Thyroid gland (tissue), 4 donors: ENCODE data around the gene SALL1. TPM values are rescaled to one million over a fixed set of nuclear protein-coding genes. Genes with fewer than 3 reads are reported as not detected.

Experiments
- DNase-seq, 2 donors: peaks; one replicate each; pipeline ENCODE4 v3.0.0-alpha.2; 2019
- H3K27ac ChIP-seq, 3 donors: fragments of 200-600 bp; sonication (generic); 1 replicate in 2 of 3; 2 replicates in 1 of 3; pipeline ENCODE4 v1.5.1; 2016 to 2019; ENCODE audit warnings: mild to moderate bottlenecking in 1 of 3, moderate library complexity in 1 of 3
- H3K27me3 ChIP-seq: fragments of 200-600 bp; sonication (generic); one replicate; pipeline ENCODE4 v1.5.1; 2019
- H3K36me3 ChIP-seq, 2 donors: fragments of 200-600 bp; sonication (generic); one replicate each; pipeline ENCODE4 v1.5.1; 2016 to 2019
- H3K4me1 ChIP-seq, 2 donors: fragments of 200-600 bp; sonication (generic); one replicate each; pipeline ENCODE4 v1.5.1; 2017 to 2019
- H3K4me3 ChIP-seq, 3 donors: fragments of 200-600 bp; sonication (generic); replicated peaks in 1 of 3; 1 replicate in 2 of 3; 2 replicates in 1 of 3; pipeline ENCODE4 v1.5.1; 2016; ENCODE audit warnings: mild to moderate bottlenecking in 1 of 3
- H3K9me3 ChIP-seq: fragments of 200-600 bp; sonication (generic); one replicate; pipeline ENCODE4 v1.5.1; 2017
- POLR2A ChIP-seq, 2 donors: fragments of 450-650 bp; IDR thresholded peaks; one replicate each; pipeline ENCODE4 v1.6.1; 2017; ENCODE audit warnings: antibody characterized with exemption in 2 of 2, mild to moderate bottlenecking in 2 of 2, moderate library complexity in 1 of 2
- WGBS, 2 donors: methylation state at CpG; one replicate each; pipeline ENCODE4 v1.1.5; 2017; 5-methylcytosine and 5-hydroxymethylcytosine counted together
- intact Hi-C: fragments of 100-400 bp; cut with DNase I; formaldehyde crosslinking; loops from one replicate; pipeline ENCODE4 v1.15.1; 2023
- total RNA-seq, 4 donors: library from RNA; depleted of rRNA; stranded (reverse); fragments of >200 nt; gene quantifications; one replicate each; pipeline ENCODE4 v1.2.3, GENCODE V29; 2016
- TF ChIP-seq, protein P1 (sequence below), 6 experiments: fragments of 200-600 bp in 3 of 6; fragments of 450-650 bp in 3 of 6; sonication (generic) in 3 of 6; IDR thresholded peaks; one replicate each; pipeline ENCODE4 v1.5.1; 2016 to 2019; ENCODE audit warnings: antibody characterized with exemption in 6 of 6, mild to moderate bottlenecking in 2 of 6, inconsistent platforms in 1 of 6, moderate library complexity in 1 of 6

The SALL1 gene
- total RNA-seq, 4 donors from 2014 or later, result 23.0 to 57.0 (median 44.0) TPM

DNA sequence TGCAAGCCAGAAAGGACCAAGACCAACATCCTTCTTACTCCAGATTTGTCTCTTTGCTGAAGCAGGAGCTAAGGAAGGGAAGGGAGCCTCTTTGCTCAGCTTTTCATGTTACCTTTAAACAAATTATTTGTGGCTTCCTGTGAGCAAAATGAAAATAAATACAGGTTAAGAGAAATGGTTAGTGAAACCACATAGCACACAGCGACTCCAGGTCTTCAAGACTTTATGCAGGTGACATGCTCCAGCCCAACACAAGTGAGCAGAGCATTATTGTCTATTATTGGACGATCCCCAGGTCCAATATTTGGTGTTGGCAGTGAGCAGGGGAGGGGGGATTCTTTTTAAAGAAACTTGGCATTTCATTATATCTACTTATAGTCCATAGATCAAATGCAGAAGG lies 53.3 kb downstream of the SALL1 start:
- WGBS, 2 donors, result 79 to 89% methylated on average over 2 of the region's 2 CpGs
- H3K4me1 ChIP-seq, result no peaks in the 10 kb centered on the region
- DNase-seq, result no peak
- intact Hi-C loops, result no loop called here
- H3K9me3 ChIP-seq, result no peaks in the 10 kb centered on the region
- no peak overlapping the region for H3K4me3 ChIP-seq
- no peak overlapping the region for H3K27ac ChIP-seq
- no peaks in the 10 kb centered on the region for H3K27me3 ChIP-seq
- TF ChIP-seq, protein P1, sequence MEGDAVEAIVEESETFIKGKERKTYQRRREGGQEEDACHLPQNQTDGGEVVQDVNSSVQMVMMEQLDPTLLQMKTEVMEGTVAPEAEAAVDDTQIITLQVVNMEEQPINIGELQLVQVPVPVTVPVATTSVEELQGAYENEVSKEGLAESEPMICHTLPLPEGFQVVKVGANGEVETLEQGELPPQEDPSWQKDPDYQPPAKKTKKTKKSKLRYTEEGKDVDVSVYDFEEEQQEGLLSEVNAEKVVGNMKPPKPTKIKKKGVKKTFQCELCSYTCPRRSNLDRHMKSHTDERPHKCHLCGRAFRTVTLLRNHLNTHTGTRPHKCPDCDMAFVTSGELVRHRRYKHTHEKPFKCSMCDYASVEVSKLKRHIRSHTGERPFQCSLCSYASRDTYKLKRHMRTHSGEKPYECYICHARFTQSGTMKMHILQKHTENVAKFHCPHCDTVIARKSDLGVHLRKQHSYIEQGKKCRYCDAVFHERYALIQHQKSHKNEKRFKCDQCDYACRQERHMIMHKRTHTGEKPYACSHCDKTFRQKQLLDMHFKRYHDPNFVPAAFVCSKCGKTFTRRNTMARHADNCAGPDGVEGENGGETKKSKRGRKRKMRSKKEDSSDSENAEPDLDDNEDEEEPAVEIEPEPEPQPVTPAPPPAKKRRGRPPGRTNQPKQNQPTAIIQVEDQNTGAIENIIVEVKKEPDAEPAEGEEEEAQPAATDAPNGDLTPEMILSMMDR (IDR thresholded peaks at IDR 0.05), result no peak
- TF ChIP-seq POLR2A (IDR thresholded peaks at IDR 0.05), result no peak
- no peaks in the 10 kb centered on the region for H3K36me3 ChIP-seq

DNA sequence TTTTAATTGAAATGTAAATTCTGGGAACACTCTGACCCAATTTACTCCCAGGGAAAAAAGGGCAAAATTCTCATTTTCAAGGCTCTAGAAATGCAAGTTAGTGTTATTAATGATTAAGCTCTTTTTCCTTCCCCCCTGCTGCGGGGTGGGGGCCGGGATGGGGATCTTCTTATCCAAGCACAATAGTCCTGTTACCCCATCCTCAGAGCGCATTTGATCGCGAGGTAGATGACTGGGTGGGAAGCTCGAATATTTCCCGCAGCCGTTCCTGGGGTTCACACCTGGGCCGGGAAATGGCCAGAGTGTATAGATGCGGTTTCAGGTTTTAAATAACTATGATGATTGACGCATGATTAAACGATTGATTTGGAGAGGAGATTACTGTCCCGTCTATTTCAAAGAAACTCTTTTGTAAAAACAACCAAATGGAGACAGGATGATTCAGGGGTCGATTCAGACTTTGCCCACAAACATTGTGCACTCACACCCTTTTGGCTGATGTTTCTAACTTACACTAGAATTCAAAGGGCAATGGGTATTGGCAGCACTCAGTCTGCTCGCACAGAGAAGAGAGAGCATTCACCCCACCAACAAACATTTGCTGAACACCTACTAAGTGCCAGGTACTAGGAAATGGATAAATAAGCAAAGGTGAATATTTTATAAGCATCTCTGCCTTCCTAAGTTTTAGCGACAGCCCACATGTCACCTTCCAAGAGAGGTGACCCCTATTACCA lies 55.0 kb downstream of the SALL1 start:
- no peaks in the 10 kb centered on the region for H3K36me3 ChIP-seq
- intact Hi-C loops, result no loop called here
- no peaks in the 10 kb centered on the region for H3K4me1 ChIP-seq
- no peak overlapping the region for H3K4me3 ChIP-seq
- TF ChIP-seq, protein P1 (IDR thresholded peaks at IDR 0.05), result no peak
- no peak for TF ChIP-seq POLR2A (IDR thresholded peaks at IDR 0.05)
- H3K9me3 ChIP-seq, result no peaks in the 10 kb centered on the region
- no peak overlapping the region for H3K27ac ChIP-seq
- 65 to 76% methylated on average over 16 of the region's 16 CpGs for WGBS, 2 donors
- DNase-seq, result no peak
- H3K27me3 ChIP-seq, result no peaks in the 10 kb centered on the region

DNA sequence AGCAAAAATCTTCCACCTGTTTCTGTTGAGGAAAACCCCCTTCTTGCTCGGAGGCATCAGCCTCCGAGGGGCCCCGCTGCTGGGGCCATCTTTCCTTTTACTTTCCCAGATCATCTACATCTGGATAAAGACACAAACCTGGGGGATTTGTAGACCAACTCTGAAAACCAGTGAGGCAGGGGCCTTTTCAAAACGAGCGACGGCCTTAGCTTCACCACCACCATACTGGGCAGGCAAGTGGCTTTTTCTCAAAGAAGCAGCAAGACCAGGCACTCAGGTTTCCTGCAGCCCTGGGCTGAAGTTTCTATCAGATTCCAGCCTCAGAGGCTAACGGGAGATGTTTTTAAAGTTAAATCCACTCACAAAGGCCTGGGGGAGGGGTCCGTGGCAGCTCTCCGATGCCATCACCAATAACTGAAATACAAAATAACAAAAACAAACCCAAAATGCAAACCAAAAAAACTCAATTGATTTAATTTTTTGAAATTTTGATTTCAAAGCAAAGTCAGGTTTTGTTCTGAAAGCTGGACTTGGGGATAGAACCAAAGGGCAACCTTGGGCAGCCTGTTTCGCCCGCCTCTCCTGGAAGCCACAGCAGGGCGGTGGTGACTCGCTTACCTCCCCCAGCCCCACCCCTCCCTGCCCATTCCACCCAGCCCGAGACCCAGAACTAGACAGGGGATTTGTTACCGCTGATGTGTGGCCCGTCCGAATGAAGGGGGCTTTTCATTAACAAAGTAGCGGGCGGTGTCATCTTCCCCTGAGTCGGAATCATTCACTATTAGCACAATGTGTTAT lies 55.8 kb downstream of the SALL1 start:
- 59 to 71% methylated on average over 20 of the region's 20 CpGs for WGBS, 2 donors
- intact Hi-C loops, result no loop called here
- no peaks in the 10 kb centered on the region for H3K27me3 ChIP-seq
- no peaks in the 10 kb centered on the region for H3K36me3 ChIP-seq
- no peaks in the 10 kb centered on the region for H3K4me1 ChIP-seq
- no peak for TF ChIP-seq POLR2A (IDR thresholded peaks at IDR 0.05)
- TF ChIP-seq, protein P1 (IDR thresholded peaks at IDR 0.05), result no peak
- no peak for DNase-seq
- H3K27ac ChIP-seq, result no peak overlapping the region
- no peak overlapping the region for H3K4me3 ChIP-seq
- no peaks in the 10 kb centered on the region for H3K9me3 ChIP-seq

DNA sequence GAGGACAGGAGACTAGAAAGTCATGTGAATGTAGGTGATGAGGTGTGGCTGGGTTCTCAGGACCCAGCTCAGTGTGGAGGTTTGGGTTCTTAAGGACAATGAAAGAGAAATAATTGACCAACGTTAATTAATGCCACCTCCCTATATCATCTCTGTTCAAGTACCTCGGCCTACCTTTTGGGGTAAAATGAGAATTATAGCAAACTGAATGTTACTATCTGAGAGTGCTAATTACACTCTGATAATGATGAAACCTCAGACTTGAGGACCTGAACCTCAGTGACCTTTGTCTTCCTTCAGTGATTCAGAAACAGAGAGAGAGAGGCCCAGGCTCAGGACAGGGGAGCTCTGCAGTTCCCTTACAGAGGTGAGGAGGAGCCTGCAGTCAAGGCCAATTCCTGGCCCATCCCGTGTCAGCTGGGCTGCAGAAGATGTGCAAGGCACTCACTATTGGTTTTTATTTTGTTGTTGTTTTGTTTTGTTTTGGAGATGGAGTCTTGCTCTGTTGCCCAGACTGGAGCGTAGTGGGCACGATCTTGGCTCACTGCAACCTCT lies 57.3 kb downstream of the SALL1 start:
- Histone ChIP-seq H3K36me3 (no peaks in the 10 kb centered on the region), H3K27ac (no peak overlapping the region), H3K4me1 (no peaks in the 10 kb centered on the region), H3K27me3 (no peaks in the 10 kb centered on the region), H3K9me3 (no peaks in the 10 kb centered on the region), H3K4me3 (no peak overlapping the region)
- intact Hi-C loops, result no loop called here
- DNase-seq, result no peak
- 62 to 76% methylated on average over 5 of the region's 5 CpGs for WGBS, 2 donors
- TF ChIP-seq POLR2A (IDR thresholded peaks at IDR 0.05), result no peak
- TF ChIP-seq, protein P1 (IDR thresholded peaks at IDR 0.05), result no peak
